GM19099 (cell line): ENCODE results near the gene ANKS3.

Experiments
- POLR2A ChIP-seq: IDR thresholded peaks from 3 replicates; pipeline ENCODE4 v1.6.1; 2011; ENCODE audit warnings: low read depth; ENCODE audit not compliant: insufficient read length; ENCODE audit errors: extremely low read depth

ANKS3 gene

GRCh38 chr16:4666537-4667202 is 67.4 kb downstream of the ANKS3 start:
- no peak for TF ChIP-seq POLR2A

DNA sequence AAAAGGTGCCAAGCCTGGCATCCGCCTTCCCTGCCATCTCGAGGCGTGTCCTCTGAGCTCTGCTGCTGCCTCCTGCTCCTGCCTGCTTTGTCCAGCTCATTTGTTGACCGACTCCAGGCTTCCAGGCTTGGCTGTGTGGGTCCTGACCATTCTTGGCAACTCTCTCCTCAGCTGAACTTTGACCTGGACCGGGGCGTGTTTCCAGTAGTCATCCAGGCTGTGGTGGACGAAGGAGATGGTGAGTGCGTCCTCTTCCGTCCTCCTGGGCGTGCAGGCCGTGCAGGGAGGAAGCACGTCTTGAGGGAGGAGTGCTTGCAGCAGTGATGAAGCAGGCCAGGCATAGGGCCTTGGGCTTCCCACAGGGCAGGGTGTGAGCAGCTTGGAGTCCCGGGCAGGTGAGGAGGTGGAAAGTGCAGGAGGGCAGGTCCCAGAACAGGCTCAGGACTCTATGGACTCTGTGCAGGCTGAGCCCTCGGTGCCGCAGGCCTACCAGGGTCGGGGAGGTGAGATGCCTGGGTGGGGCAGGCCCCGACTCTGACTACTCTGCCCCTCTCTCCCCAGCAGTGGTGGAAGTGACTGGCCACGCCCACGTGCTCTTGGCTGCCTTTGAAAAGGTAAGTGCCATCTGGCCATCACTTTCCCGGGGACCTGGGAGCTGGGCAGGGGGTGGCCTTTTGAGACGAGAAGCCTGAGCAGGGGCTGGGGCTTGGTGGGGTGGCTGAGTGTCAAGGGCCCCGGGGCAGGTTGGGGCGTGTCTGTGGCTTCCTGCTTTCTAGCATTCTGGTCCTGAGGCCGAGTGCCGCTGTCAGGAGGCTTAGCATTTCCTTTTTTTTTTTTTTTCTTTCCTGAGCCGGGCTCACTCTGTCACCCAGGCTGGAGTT is 69.3 kb downstream of the ANKS3 start:
- no peak for TF ChIP-seq POLR2A

- no peak for TF ChIP-seq POLR2A
These were observed 70.2 kb downstream of the ANKS3 start for GRCh38 chr16:4663777-4664465.

- TF ChIP-seq POLR2A: no peak
These were observed 70.7 kb downstream of the ANKS3 start for GRCh38 chr16:4663465-4663776.

GRCh38 chr16:4661661-4662060 is 72.4 kb downstream of the ANKS3 start:
- TF ChIP-seq POLR2A: no peak

GRCh38 chr16:4660454-4661007 is 73.5 kb downstream of the ANKS3 start:
- TF ChIP-seq POLR2A: no peak

DNA sequence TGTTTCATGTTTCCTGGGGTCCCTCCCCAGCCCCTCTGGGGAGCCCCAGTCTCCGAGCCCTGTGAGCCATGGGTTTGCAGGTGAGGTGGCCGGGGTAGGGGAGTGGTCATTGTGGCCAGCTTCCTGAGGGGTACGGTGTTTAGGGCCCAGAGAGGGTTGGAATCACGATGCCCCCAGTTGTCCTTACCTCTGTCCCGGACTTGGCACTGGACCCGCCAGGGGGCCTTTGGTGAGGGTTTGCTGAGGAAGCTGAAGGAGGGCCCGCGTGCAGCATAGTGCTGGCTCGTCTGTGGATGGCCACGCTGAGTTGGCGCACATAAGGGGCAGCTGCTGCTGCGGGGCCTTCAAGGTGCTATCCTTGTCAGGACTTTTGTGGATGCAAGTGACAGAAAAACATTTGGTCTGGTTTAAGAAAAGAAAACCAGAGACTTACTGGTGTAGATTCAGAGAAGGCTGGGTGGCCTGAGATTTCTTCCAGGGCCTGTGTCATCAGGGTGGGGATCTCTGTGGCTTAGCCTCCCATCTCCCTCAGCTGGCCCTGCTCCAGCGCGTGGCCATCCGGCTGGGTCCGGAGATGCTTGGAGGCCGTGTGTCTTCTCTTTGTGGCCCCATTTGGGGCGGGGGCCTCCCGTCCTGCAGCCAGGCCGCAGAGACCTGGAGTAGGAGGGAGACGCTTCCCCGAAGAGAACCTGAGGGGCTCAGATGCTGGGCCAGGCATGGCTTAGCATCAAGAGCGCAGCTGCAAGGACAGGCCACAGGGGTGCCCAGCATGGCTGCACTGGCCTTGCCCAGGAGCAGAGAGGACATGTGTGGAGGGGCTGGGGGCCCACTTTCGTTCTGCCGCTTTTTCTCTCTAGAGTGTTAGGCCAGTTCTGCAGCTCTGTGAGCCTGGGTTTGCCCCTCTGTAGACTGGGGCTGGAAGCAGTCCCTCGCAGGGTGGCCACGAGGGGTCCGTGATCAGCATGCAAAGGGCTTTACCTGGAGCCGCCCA is 74.4 kb downstream of the ANKS3 start:
- no peak for TF ChIP-seq POLR2A

GRCh38 chr16:4656695-4657686 is 77.1 kb downstream of the ANKS3 start:
- no peak for TF ChIP-seq POLR2A

DNA sequence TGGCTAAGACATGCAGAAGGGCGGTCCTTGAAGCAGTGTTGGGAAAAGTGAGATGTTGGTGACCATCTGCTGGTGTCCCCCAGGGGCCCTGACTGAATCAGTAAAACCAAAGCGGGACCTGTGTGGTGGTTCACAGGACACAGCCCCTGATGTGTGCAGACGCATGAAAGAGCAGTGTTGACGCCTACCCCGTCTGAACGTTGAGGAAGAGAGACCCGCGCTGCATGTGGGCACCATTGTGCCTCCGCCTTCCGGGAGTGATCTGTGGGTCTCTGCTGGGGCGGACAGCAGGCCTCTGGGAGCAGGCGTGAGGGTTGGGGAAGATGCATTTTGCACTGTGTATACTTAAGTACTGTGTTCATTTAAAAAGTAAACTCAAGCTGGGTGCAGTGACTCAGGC is 77.8 kb downstream of the ANKS3 start:
- no peak for TF ChIP-seq POLR2A

GRCh38 chr16:4655801-4656200 is 78.3 kb downstream of the ANKS3 start:
- TF ChIP-seq POLR2A: no peak

DNA sequence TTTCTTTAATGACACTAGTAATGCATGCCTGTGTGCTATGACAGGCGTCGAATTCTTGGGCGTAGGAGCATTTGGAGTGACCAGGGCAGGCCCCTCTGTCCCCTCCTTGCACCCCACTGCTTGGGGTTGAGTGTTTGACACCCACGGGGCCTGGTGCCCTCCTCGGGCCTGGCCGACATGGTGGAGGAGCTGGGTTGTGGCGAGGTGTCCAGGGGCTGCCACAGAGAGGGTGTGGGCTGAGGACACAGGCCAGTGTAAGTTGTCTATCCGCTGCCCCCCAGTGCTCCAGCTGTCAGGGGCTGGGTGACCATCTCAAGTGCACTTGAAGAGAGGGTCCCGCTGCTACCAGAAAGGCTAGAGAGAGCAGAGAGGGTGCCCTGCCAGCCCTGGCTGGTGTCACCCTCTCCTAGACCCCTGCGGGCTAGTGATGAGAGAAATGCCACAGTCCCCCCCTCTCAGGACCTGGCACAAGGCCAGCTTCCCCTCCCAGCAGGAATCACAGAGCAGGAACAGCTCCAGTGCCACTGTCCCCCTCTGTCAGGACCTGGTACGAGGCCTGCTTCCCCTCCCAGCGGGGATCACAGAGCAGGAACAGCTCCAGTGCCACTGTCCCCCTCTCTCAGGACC is 79.0 kb downstream of the ANKS3 start:
- no peak for TF ChIP-seq POLR2A

GRCh38 chr16:4654011-4654963 is 79.8 kb downstream of the ANKS3 start:
- TF ChIP-seq POLR2A: no peak
